Measurements from ENCODE around the gene RAD51AP2.

The RAD51AP2 gene

DNA sequence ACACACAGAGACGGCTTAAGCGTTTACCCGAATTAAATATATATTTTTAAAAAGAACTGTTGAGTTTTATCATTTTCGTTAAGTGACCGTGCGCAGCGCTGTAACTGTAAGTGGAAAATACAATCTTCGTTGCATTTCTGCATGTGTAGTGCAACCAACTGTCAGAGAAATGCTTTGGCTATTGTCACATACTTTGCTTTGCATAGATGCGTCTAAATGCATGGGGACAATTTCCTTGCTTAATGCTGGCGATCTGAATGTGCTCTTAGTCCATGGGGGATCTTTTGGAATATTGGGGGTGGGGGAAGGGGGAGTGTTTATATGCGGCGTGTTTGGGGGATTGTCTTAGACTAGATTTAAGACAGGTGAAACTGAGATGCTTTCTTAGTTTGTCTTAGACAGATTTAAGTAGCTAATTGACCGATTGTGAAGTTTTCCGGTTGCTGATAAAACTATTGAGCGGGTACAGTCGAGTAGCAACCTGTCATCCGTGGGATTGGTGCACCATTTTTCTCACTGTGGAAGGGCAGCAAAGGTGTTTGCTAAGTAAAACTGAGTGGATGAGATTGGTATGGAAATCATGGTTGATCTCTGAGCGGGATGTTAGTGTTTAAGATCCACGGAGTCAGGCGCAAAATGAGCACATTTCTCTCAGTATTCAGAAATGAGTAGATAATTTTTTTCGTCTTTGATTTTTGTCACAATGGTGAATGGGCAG, 22.7 kb upstream of the RAD51AP2 start:
- no peaks in the 10 kb centered on the region for H3K36me3 Mint-ChIP-seq
- no peak for ATAC-seq
- no peak overlapping the region for H3K27ac Mint-ChIP-seq
- H3K4me1 Mint-ChIP-seq, result peaks cover 26% of the 10 kb centered on the region
- no peaks in the 10 kb centered on the region for H3K9me3 Mint-ChIP-seq
- H3K27me3 Mint-ChIP-seq, result peaks cover 70% of the 10 kb centered on the region
- H3K4me3 Mint-ChIP-seq, result peak overlapping the region; percentile 72

DNA sequence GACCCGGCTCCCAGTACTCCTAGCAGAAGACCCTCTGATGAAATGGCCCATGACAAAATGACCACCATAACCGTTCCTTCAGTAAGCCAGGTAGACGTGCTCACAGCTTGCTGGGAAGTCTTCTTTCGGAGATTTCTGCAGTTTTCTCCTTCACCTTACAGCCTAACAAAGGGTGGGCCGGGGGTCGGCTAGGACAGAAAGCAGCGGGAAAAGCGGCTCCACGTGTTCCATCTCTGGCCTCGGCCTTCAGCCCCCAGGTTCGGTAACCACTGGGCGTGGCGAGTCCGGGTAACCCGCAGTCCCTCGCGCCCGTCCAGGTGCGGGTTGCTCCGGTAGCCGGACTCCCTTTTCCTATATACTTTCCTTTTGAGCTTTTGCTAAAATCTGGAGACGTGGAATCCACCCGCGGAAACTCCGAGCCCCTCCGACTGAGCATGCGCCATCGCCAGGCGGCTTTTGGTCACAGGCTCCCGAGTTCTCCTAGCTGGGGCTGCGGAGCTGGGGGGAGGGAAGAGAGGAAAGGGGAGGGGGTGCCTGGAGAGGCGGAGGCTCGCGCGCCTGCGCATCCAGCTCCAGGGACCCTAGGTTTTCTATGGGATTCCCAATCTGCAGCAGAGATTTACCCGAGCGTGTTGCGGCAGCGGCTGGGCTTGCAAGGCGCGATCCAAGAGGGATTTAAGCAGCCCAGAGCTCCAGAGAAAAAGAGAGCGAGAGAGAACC, 22.0 kb upstream of the RAD51AP2 start, which contains the start of gene VSNL1:
TSS of gene VSNL1 (plus strand) at position 604 of the 720 bp plus-strand sequence. CDS start 51,379 bp downstream, outside the sequence.
- Mint-ChIP-seq H3K4me3 (peak within 1 kb of the TSS; percentile 72), H3K27me3 (peaks cover 77% of the 10 kb centered on the region)

DNA sequence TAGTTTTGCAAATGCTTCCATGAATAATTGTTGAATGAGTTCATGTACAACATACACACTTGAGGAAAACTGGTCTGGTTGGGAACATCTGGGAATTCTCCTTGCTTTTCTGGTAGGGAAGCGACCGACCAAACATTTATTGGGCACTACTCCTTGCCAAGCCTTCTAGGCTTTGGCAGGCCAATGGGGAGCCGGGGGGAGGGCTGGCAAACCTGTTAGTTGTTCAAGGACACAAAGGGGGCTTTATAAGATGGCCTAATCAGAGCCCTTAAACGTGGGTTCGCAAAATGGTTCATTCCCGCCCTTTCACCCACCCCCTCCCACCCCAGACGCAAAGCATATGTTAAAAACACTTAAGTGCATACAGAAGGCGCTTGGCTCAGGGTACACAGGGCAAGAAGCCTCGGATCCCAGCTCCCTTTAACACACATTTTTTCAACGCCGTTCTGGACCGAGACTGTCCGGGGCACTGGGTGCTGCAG, 21.4 kb upstream of the RAD51AP2 start:
- no peak overlapping the region for H3K27ac Mint-ChIP-seq
- H3K9me3 Mint-ChIP-seq, result no peaks in the 10 kb centered on the region
- H3K4me3 Mint-ChIP-seq, result peak overlapping the region; percentile 38
- H3K4me1 Mint-ChIP-seq, result peaks cover 26% of the 10 kb centered on the region
- peaks cover 83% of the 10 kb centered on the region for H3K27me3 Mint-ChIP-seq
- H3K36me3 Mint-ChIP-seq, result no peaks in the 10 kb centered on the region
- no peak for ATAC-seq

More for the DNA sequence above, 22.0 kb upstream of the RAD51AP2 start, which contains the start of gene VSNL1:
- no peak within 1 kb of the TSS for H3K27ac Mint-ChIP-seq
- H3K36me3 Mint-ChIP-seq, result no peaks in the 10 kb centered on the region
- no peak for ATAC-seq
- H3K9me3 Mint-ChIP-seq, result no peaks in the 10 kb centered on the region
- peaks cover 26% of the 10 kb centered on the region for H3K4me1 Mint-ChIP-seq

DNA sequence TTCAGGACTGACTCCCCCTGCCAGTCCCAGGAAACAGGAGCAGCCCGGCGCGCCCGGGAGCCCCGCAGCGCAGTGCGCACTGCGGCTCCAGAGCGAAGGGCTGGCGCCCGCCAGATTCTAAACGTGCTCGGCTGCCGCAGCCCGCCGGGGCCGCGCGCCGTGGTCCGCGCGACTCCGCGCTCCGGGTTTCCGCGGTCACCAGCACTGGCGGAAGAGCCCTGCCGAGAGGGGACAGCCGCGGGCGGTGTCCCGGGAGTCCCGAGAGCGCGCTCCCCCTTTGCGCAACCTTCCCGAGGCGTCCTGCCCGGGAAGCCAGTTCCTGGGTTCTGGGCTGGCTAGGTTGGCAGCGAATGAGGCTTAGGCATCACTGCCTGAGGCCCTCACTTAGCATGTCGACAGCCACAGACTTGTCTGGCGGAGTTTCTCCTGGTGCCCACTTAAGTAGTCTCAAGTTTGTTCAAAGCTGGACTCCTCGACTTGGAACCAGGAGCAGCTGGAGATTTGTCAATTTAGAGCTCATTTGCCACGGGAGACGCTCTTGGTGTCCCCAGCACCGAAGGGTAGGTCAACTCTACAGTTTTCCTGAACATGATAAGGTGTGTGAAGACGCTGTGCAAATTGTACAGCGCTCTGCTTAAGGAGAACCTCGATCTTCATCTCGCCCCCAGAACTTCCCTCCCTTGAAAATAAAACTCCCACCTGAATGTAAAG, 20.8 kb upstream of the RAD51AP2 start:
- H3K27ac Mint-ChIP-seq, result no peak overlapping the region

DNA sequence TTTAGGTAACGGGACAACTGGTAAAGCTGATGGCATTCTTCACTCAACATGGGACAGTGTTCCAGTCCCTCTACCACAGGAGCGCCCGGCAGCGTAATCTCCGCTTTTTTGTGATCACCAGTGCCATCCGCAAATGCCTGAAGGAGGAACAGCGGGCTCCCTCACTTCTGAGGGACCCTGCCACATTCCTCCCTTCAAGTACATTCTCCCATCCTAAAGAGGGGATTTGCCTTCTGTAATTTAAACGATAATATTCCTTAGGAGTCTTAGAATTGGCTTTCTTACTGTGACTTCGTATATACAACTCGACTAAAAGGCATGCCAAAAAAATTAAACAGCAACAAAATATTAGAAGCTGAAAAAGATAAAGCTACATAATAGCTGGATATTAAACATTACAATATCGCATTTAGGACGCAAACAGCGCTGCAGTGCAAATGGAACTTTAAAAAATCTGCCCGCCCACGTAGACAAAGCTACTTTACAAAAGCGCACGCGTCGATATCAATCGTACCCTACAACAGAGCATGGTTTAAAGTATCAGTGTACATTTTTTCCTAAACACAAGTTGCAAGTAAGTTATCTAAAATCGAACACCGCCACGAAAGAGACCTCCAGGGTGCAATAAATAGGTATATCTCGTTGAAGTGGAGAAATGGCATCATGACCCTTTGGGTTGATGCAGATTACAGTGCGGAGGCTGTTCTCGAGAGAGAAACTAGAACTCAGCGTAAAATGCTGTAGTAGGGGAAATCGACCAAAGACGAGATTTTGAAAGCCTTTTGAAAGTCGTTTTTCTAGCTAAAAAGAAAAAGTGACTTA, 20.0 kb upstream of the RAD51AP2 start:
- Mint-ChIP-seq H3K4me1 (peaks cover 26% of the 10 kb centered on the region), H3K9me3 (no peaks in the 10 kb centered on the region), H3K27me3 (peaks cover 84% of the 10 kb centered on the region), H3K36me3 (no peaks in the 10 kb centered on the region), H3K27ac (no peak overlapping the region), H3K4me3 (peak overlapping the region; percentile 52)
- no peak for ATAC-seq

More for the DNA sequence above, 20.8 kb upstream of the RAD51AP2 start:
- Mint-ChIP-seq H3K4me1 (peaks cover 26% of the 10 kb centered on the region), H3K4me3 (peak overlapping the region; percentile 36), H3K36me3 (no peaks in the 10 kb centered on the region), H3K27me3 (peaks cover 87% of the 10 kb centered on the region), H3K9me3 (no peaks in the 10 kb centered on the region)
- no peak for ATAC-seq

DNA sequence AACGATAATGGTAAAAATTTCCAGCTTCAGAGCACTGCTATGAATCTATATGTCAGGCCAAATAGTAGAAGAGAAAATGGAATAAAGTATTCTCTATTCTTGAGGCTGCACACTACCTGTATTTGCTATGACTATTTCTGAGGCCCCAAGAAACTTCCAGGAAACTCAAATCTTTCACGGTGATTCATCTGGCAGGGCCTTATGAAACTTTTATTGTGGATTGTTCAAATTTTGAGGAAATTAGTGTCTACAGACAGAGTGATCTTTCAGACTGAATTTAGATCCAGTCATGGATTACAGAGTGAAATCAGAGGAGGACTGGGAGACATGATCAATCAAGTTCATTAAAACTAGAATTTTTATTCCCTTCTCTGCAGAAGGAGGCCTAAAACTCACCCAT, 18.2 kb upstream of the RAD51AP2 start:
- Mint-ChIP-seq H3K27me3 (peaks cover 77% of the 10 kb centered on the region), H3K27ac (no peak overlapping the region), H3K9me3 (no peaks in the 10 kb centered on the region), H3K4me3 (no peak overlapping the region), H3K36me3 (no peaks in the 10 kb centered on the region), H3K4me1 (peaks cover 23% of the 10 kb centered on the region)
- ATAC-seq, result no peak

DNA sequence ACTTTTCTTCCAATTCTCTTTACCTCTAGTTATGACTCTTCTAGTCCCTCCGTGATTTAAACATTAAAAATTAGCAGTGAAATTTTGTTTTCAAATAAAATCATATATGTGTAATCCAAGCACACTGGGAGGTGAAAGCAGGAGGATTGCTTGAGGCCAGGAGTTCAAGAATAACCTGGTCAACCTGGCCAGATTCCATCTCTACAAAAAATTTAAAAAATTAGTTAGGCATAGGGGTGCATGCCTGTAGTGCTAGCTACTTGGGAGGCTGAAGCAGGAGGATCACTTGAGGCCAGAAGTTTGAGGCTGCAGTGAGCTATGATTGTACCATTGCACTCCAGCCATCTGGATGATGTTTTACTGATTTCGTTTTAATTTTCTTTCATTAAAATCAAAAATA, 15.3 kb upstream of the RAD51AP2 start:
- Mint-ChIP-seq H3K27ac (no peak overlapping the region), H3K4me1 (no peaks in the 10 kb centered on the region), H3K27me3 (peaks cover 52% of the 10 kb centered on the region), H3K36me3 (no peaks in the 10 kb centered on the region), H3K9me3 (no peaks in the 10 kb centered on the region), H3K4me3 (no peak overlapping the region)
- no peak for ATAC-seq

DNA sequence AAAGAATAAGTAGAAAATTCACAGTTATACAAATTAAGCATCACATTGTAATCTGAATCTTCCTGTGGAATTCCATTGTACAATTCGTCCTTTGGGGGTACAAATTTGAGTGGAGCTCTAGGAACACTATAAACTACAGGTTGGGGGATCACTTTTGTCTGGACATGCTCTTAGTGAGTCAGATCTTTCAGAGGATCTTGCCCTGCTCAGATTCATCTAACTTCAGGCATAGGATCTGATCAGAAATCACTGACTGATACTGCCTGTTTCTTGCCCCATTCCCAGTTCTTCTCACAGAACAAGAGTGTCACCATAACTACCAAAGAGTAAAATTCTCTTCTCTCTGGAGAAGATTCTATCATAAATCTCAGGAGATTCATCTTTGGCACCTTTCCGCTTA, 11.5 kb upstream of the RAD51AP2 start:
- Mint-ChIP-seq H3K27me3 (peaks cover 34% of the 10 kb centered on the region), H3K27ac (no peak overlapping the region), H3K9me3 (no peaks in the 10 kb centered on the region), H3K36me3 (no peaks in the 10 kb centered on the region), H3K4me3 (no peak overlapping the region), H3K4me1 (no peaks in the 10 kb centered on the region)
- ATAC-seq, result no peak

DNA sequence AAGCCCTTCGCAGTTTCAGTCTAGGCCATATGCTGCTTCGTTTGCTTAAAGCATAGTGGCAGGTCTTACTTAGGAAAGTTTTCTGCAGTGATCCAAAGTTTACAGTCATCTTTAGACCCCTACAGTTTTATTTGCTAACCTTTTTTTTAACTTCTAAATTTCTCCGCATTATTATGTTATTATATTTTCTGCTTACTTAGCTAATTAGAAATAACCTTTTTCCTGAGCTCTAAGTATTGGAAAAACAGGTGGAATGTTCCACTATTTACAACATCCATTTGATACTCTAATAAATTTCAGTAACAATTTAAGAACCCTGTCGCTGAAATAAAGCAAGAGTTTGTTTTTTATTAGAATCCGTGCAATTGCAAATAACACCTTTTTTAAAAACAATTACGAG, 4.1 kb upstream of the RAD51AP2 start:
- H3K27ac Mint-ChIP-seq, result no peak overlapping the region
- H3K9me3 Mint-ChIP-seq, result no peaks in the 10 kb centered on the region
- H3K36me3 Mint-ChIP-seq, result no peaks in the 10 kb centered on the region
- no peak overlapping the region for H3K4me3 Mint-ChIP-seq
- peaks cover 53% of the 10 kb centered on the region for H3K27me3 Mint-ChIP-seq
- peaks cover 9% of the 10 kb centered on the region for H3K4me1 Mint-ChIP-seq
- no peak for ATAC-seq

DNA sequence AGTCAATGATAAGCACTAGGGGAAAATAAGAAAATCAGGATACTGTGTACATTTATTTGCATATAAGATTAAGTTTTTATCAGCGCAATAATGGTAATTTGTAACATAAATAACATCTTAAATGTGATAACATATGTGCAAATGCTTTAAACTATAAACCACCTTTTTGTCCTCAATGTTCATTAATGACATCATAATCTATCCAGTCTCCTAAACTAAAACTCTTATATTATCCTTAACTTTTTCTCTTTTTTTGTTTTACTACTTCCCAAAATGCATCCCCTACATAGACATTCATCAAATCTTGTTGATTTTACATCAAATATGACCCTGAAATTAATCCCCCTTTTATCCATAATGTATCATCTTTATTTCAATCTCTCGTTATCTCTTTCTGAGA, 3.4 kb upstream of the RAD51AP2 start:
- Mint-ChIP-seq H3K9me3 (no peaks in the 10 kb centered on the region), H3K36me3 (no peaks in the 10 kb centered on the region), H3K4me1 (peaks cover 14% of the 10 kb centered on the region), H3K27me3 (peaks cover 59% of the 10 kb centered on the region), H3K4me3 (no peak overlapping the region), H3K27ac (no peak overlapping the region)
- no peak for ATAC-seq

DNA sequence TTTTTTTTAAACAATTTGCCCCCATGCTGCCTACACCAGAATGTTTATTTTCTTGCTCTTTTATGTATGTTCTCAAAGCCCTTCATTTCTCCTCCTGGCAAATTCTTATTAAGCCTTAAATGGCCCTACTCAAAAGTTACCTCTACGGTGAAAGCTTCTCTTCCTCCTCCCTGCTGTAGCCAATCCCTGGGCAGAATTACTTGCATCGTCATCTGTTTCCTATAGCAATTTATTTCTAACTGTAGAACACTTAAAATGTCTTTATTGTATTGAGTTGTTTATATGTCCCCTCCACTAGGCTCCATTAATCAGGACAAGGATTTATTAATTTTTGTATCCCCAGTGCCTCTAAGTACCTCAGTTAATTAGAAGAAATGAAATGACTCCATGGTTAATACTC, 2.5 kb upstream of the RAD51AP2 start:
- H3K27me3 Mint-ChIP-seq, result peaks cover 59% of the 10 kb centered on the region
- H3K4me1 Mint-ChIP-seq, result peaks cover 18% of the 10 kb centered on the region
- no peak overlapping the region for H3K27ac Mint-ChIP-seq
- H3K4me3 Mint-ChIP-seq, result no peak overlapping the region
- ATAC-seq, result no peak
- no peaks in the 10 kb centered on the region for H3K36me3 Mint-ChIP-seq
- H3K9me3 Mint-ChIP-seq, result no peaks in the 10 kb centered on the region

DNA sequence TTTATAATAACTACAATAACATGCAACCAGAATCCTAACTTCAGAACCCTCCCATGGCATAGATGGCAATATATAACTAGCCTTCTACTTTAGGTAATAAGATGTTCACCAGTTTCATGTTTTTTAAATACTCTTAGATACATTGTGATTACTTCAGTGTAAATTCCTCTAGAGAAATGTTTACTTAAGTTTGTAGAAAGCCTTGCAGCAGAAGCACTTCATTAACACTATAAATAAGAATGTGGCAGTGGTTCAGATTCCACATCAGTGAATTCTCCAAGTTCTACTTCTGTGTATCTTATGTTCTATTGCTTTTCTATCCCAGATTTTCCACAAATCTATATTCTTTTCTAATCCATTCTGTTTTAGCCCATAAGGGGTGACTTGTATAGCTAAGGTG, 1.2 kb upstream of the RAD51AP2 start:
- ATAC-seq, result no peak
- Mint-ChIP-seq H3K4me3 (no peak overlapping the region), H3K27ac (no peak overlapping the region), H3K9me3 (no peaks in the 10 kb centered on the region), H3K36me3 (no peaks in the 10 kb centered on the region), H3K27me3 (peaks cover 51% of the 10 kb centered on the region), H3K4me1 (peaks cover 26% of the 10 kb centered on the region)

DNA sequence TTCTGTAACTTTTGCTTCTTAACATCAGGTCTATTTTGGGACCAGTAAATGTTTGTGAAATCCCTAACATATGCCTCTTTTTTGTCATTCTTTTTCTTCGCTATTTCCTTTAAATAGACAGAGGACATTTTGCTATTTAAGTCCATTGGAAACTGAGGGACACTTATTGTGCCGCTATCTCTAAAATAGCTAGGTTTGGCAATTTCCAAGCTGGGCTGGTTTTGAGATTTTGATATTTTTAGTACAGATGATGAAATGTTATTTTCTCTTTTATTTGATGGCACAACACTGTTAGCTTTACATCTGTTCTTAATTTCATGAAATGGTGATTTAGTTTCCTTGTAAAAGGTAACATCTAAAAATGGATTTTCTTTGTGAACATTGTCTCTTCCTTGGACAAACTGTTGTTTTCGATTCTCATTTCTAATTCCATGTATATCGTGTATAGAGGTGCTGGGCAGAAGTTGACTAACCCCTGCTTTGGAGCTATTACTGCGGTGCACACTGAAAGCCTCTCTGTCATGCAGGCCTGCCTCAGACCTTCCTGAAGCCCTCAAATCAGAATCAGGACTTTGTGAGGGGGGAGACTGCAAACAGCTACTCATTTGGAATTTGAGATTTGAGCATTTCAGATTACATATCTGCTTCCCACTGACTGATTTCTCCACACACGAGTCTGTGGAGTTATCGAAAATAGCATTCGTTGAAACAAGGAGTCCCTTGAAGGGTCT, 594 bp downstream of the RAD51AP2 start:
- H3K27me3 Mint-ChIP-seq, result peaks cover 44% of the 10 kb centered on the region
- H3K4me3 Mint-ChIP-seq, result peak overlapping the region; percentile 55
- no peaks in the 10 kb centered on the region for H3K9me3 Mint-ChIP-seq
- no peak for ATAC-seq
- H3K36me3 Mint-ChIP-seq, result no peaks in the 10 kb centered on the region
- H3K27ac Mint-ChIP-seq, result no peak overlapping the region
- peaks cover 26% of the 10 kb centered on the region for H3K4me1 Mint-ChIP-seq

DNA sequence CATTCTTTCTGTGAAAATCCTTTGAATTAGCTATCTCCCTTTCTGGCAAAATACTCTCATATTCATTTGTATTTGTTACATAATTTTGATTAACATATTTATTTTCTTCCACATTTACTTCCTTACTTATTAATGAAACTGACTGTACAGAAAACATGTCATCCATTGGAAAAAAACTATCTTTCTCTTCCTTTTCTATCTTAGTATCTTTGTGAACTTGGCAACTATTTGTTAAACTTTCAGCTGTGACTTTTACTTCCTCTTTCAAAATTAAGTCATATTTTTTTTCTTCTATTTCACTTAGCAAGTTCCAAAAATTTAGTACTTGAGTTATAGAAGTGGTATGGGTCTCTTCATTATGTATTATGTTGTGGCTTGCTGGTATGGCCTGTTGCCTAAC, 2.6 kb downstream of the RAD51AP2 start:
- H3K4me1 Mint-ChIP-seq, result peaks cover 26% of the 10 kb centered on the region
- no peak overlapping the region for H3K4me3 Mint-ChIP-seq
- H3K27ac Mint-ChIP-seq, result no peak overlapping the region
- H3K27me3 Mint-ChIP-seq, result peaks cover 26% of the 10 kb centered on the region
- H3K9me3 Mint-ChIP-seq, result no peaks in the 10 kb centered on the region
- H3K36me3 Mint-ChIP-seq, result no peaks in the 10 kb centered on the region
- no peak for ATAC-seq
